Tongue (tissue), 2 donors: ENCODE data around the gene DUSP8. TPM values are rescaled to one million over a fixed set of nuclear protein-coding genes. Genes with fewer than 3 reads are reported as not detected.

Source experiments
- DNase-seq: peaks from one replicate; pipeline ENCODE4 v3.0.0-alpha.2; 2015
- total RNA-seq: library from RNA; depleted of rRNA; stranded (reverse); fragments of >200 nt; gene quantifications from one replicate; pipeline ENCODE4 v1.2.3, GENCODE V29; 2014

Gene DUSP8
- total RNA-seq, 1 donor from 2014 or later: 4.5 TPM

GRCh38 chr11:1532014-1532586 is 40.0 kb downstream of the DUSP8 start:
- DNase-seq: peak; percentile 88

GRCh38 chr11:1531449-1532013 is 40.5 kb downstream of the DUSP8 start:
- no peak for DNase-seq

- no peak for DNase-seq
Measured at GRCh38 chr11:1530686-1531448, 41.2 kb downstream of the DUSP8 start.

- no peak for DNase-seq
Measured at GRCh38 chr11:1529774-1530173, 42.3 kb downstream of the DUSP8 start.

- DNase-seq: no peak
Measured at GRCh38 chr11:1529286-1529685, 42.8 kb downstream of the DUSP8 start.

- no peak for DNase-seq
Measured at GRCh38 chr11:1528710-1529109, 43.4 kb downstream of the DUSP8 start.

- DNase-seq: no peak
Measured at GRCh38 chr11:1526785-1527184, 45.3 kb downstream of the DUSP8 start.

GRCh38 chr11:1523779-1524178 is 48.3 kb downstream of the DUSP8 start:
- DNase-seq: no peak

GRCh38 chr11:1523077-1523476 is 49.0 kb downstream of the DUSP8 start:
- DNase-seq: no peak

- no peak for DNase-seq
Measured at GRCh38 chr11:1522081-1522424, 50.0 kb downstream of the DUSP8 start.

- no peak for DNase-seq
Measured at GRCh38 chr11:1521382-1522080, 50.5 kb downstream of the DUSP8 start.

- DNase-seq: peak; percentile 22
Measured at GRCh38 chr11:1520663-1521267, 51.3 kb downstream of the DUSP8 start.

GRCh38 chr11:1520209-1520662 is 51.8 kb downstream of the DUSP8 start:
- DNase-seq: no peak

GRCh38 chr11:1519028-1520010 is 52.8 kb downstream of the DUSP8 start:
- no peak for DNase-seq

- no peak for DNase-seq
Measured at GRCh38 chr11:1518301-1518700, 53.8 kb downstream of the DUSP8 start.

- DNase-seq: no peak
Measured at GRCh38 chr11:1517117-1518005, 54.7 kb downstream of the DUSP8 start.

- no peak for DNase-seq
Measured at GRCh38 chr11:1516273-1517067, 55.6 kb downstream of the DUSP8 start.

GRCh38 chr11:1515082-1516060 is 56.7 kb downstream of the DUSP8 start:
- peak; percentile 83 for DNase-seq
